GM18508 (cell line): ENCODE data around the gene SV2B.
A peak's percentile ranks its signal among the peaks of the same experiment; 100 is the strongest.

Experiments
- ATAC-seq: cut with Tn5 transposase; IDR thresholded peaks from one replicate; pipeline ENCODE4 v1.9.1; 2021; ENCODE audit warnings: moderate number of reproducible peaks; ENCODE audit not compliant: insufficient read depth, unreplicated experiment

SV2B gene

GRCh38 chr15:91101608-91101920 is 1.5 kb downstream of the SV2B start:
- no peak for ATAC-seq

- no peak for ATAC-seq
Observed at GRCh38 chr15:91102546-91103330, 2.7 kb downstream of the SV2B start.

GRCh38 chr15:91104111-91104510 is 4.1 kb downstream of the SV2B start:
- ATAC-seq: no peak

- no peak for ATAC-seq
Observed at GRCh38 chr15:91108421-91108820, 8.4 kb downstream of the SV2B start.

GRCh38 chr15:91109885-91110284 is 9.8 kb downstream of the SV2B start:
- no peak for ATAC-seq

- no peak for ATAC-seq
Observed at GRCh38 chr15:91110407-91110806, 10.3 kb downstream of the SV2B start.

- no peak for ATAC-seq
Observed at GRCh38 chr15:91113030-91113429, 13.0 kb downstream of the SV2B start.

GRCh38 chr15:91114301-91114700 is 14.2 kb downstream of the SV2B start:
- no peak for ATAC-seq

- peak; percentile 90 for ATAC-seq
Observed at GRCh38 chr15:91116113-91117067, 16.3 kb downstream of the SV2B start.

GRCh38 chr15:91117375-91117774 is 17.3 kb downstream of the SV2B start:
- ATAC-seq: no peak

GRCh38 chr15:91118817-91119590 is 18.9 kb downstream of the SV2B start:
- no peak for ATAC-seq

- no peak for ATAC-seq
Observed at GRCh38 chr15:91122296-91122695, 22.2 kb downstream of the SV2B start.

GRCh38 chr15:91124132-91124531 is 24.1 kb downstream of the SV2B start:
- ATAC-seq: no peak

- no peak for ATAC-seq
Observed at GRCh38 chr15:91125162-91125561, 25.1 kb downstream of the SV2B start.

- ATAC-seq: no peak
Observed at GRCh38 chr15:91126080-91126479, 26.0 kb downstream of the SV2B start.

GRCh38 chr15:91127236-91127955 is 27.3 kb downstream of the SV2B start:
- no peak for ATAC-seq

GRCh38 chr15:91128016-91128415 is 28.0 kb downstream of the SV2B start:
- ATAC-seq: no peak

GRCh38 chr15:91129436-91129835 is 29.4 kb downstream of the SV2B start:
- no peak for ATAC-seq

GRCh38 chr15:91132079-91132478 is 32.0 kb downstream of the SV2B start:
- ATAC-seq: no peak

- no peak for ATAC-seq
Observed at GRCh38 chr15:91133511-91133910, 33.5 kb downstream of the SV2B start.
